Loucy (cell line): ENCODE data around the gene PPFIA1.

ENCODE experiments used
- EZH2phosphoT487 ChIP-seq: fragments of 200-600 bp; IDR thresholded peaks from 2 replicates; pipeline ENCODE4 v1.6.1; 2018; ENCODE audit warnings: antibody characterized with exemption, mild to moderate bottlenecking, moderate library complexity, borderline replicate concordance
- TF ChIP-seq, protein P1 (sequence below): fragments of 200-600 bp; sonication (generic); conservative IDR thresholded peaks from 2 replicates; pipeline ENCODE4 v1.5.1; 2014; ENCODE audit warnings: mild to moderate bottlenecking, antibody characterized with exemption, low read length

DNA sequence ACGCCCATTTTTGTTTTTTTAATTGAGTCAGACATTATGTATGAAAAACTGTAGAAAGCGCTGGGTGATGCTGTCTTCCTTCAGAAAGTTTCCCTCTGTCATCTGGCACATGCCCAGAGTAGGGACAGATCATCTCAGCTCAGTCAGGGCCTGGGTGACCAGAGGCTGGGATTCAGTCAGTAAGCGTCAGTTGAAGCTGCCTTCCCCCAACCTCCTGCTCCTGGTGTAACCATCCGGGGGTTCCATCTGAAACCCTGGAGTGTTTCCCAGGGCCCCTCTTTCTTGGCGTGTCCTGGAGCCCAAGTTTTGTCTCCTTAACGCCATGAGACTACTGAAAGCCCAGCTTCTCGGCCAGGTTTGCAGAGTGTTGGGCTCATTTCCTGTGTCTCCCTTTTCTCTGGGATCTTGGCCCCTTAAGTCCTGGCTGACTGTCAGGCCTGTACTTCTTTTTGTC is 10.7 kb downstream of the PPFIA1 start:
- TF ChIP-seq, protein P1, sequence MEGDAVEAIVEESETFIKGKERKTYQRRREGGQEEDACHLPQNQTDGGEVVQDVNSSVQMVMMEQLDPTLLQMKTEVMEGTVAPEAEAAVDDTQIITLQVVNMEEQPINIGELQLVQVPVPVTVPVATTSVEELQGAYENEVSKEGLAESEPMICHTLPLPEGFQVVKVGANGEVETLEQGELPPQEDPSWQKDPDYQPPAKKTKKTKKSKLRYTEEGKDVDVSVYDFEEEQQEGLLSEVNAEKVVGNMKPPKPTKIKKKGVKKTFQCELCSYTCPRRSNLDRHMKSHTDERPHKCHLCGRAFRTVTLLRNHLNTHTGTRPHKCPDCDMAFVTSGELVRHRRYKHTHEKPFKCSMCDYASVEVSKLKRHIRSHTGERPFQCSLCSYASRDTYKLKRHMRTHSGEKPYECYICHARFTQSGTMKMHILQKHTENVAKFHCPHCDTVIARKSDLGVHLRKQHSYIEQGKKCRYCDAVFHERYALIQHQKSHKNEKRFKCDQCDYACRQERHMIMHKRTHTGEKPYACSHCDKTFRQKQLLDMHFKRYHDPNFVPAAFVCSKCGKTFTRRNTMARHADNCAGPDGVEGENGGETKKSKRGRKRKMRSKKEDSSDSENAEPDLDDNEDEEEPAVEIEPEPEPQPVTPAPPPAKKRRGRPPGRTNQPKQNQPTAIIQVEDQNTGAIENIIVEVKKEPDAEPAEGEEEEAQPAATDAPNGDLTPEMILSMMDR = no peak
- TF ChIP-seq EZH2phosphoT487 = no peak
